Panc1 (cell line): Measurements from ENCODE around the gene TTC28. TPM values are rescaled to one million over a fixed set of nuclear protein-coding genes. Genes with fewer than 3 reads are reported as not detected.

Experiments
- ATAC-seq: fragments of 200-7000 bp; cut with Tn5 transposase; 2 replicates; pipeline ENCODE4 v1.9.1; 2020; ENCODE audit warnings: mild to moderate bottlenecking, moderate library complexity
- BruUV-seq: library from RNA; stranded (reverse); fragments of 400-500 nt; replicated peaks from 2 replicates; lab custom pipeline; 2021; lab: Mats Ljungman, UMichigan
- CTCF ChIA-PET: fragments of 300-600 bp; sonication (Branson Sonifier 250); formaldehyde crosslinking; loops from one replicate; lab custom pipeline; 2022; ENCODE audit warnings: antibody characterized with exemption; lab: Charles Lee
- POLR2A ChIA-PET: fragments of 300-600 bp; sonication (Branson Sonifier 250); formaldehyde crosslinking; loops from one replicate; lab custom pipeline; 2022; ENCODE audit warnings: antibody characterized with exemption; lab: Charles Lee
- DNase-seq: peaks from one replicate; pipeline ENCODE4 v3.0.0-alpha.2; 2010; ENCODE audit warnings: low read depth, low spot score
- H3K27ac ChIP-seq: 2 replicates; pipeline ENCODE4 v1.5.1; 2011; ENCODE audit warnings: mild to moderate bottlenecking, low read length, inconsistent platforms
- H3K27me3 ChIP-seq: fragments of 200-500 bp; sonication (Bioruptor generic); 2 replicates; pipeline ENCODE4 v1.6.0; 2014; ENCODE audit warnings: low read length, inconsistent platforms; ENCODE audit not compliant: control insufficient read depth, insufficient read depth
- H3K36me3 ChIP-seq: fragments of 200-500 bp; sonication (Bioruptor generic); 2 replicates; pipeline ENCODE4 v1.5.1; 2014; ENCODE audit warnings: inconsistent platforms, mild to moderate bottlenecking, low read length, moderate library complexity; ENCODE audit not compliant: control insufficient read depth, insufficient read depth
- H3K4me1 ChIP-seq: 2 replicates; pipeline ENCODE4 v1.5.1; 2011; ENCODE audit warnings: inconsistent platforms, mild to moderate bottlenecking, low read length, moderate library complexity; ENCODE audit not compliant: control insufficient read depth, insufficient read depth
- H3K4me3 ChIP-seq, 2 experiments: 2 replicates each; pipeline ENCODE4 v1.5.1; 2011 to 2012; ENCODE audit warnings: low read depth in 2 of 2, low read length in 2 of 2, mild to moderate bottlenecking in 2 of 2, inconsistent platforms in 1 of 2, moderate library complexity in 1 of 2
- H3K9me3 ChIP-seq: fragments of 200-500 bp; sonication (Bioruptor generic); 2 replicates; pipeline ENCODE4 v1.5.1; 2014; ENCODE audit warnings: low read depth, mild to moderate bottlenecking, inconsistent platforms, low read length, moderate library complexity; ENCODE audit not compliant: control insufficient read depth, insufficient read depth
- CTCF ChIP-seq: fragments of 450-650 bp; IDR thresholded peaks from 2 replicates; pipeline ENCODE4 v1.5.1; 2017; ENCODE audit warnings: mild to moderate bottlenecking
- POLR2AphosphoS5 ChIP-seq: IDR thresholded peaks from 2 replicates; pipeline ENCODE4 v1.6.1; 2012; ENCODE audit warnings: mild to moderate bottlenecking, low read depth, low read length, moderate library complexity
- REST ChIP-seq, 2 experiments: IDR thresholded peaks; 2 replicates each; pipeline ENCODE4 v1.6.1; 2011 to 2012; ENCODE audit warnings: low read depth in 2 of 2, control low read depth in 1 of 2, low read length in 1 of 2, mild to moderate bottlenecking in 1 of 2, moderate library complexity in 1 of 2; ENCODE audit not compliant: insufficient read depth in 1 of 2
- SIN3A ChIP-seq: IDR thresholded peaks from 2 replicates; pipeline ENCODE4 v1.6.1; 2012; ENCODE audit warnings: low read depth, mild to moderate bottlenecking, low read length, moderate library complexity, borderline replicate concordance; ENCODE audit not compliant: insufficient read depth
- TCF7L2 ChIP-seq: IDR thresholded peaks from 2 replicates; pipeline ENCODE4 v1.6.1; 2011; ENCODE audit warnings: mild to moderate bottlenecking, low read depth, low read length, inconsistent platforms
- in situ Hi-C: cut with HindIII; loops from 2 replicates; pipeline ENCODE4 v1.10.0; 2016; ENCODE audit warnings: low sequenced_read_pairs, low pct_unique_long_range_greater_than_20kb
- intact Hi-C: fragments of 100-400 bp; cut with micrococcal nuclease; formaldehyde crosslinking; loops from one replicate; pipeline ENCODE4 v1.10.0; 2022; ENCODE audit not compliant: unreplicated experiment
- total RNA-seq: library from RNA; stranded (reverse); gene quantifications from one replicate; pipeline ENCODE4 v1.2.1, GENCODE V29; 2021; ENCODE audit not compliant: unreplicated experiment

TTC28 gene
- total RNA-seq, 1 experiment from 2014 or later, result 24.8 TPM

GRCh38 chr22:28576162-28576561 lies 103.5 kb downstream of the TTC28 start:
- TF ChIP-seq SIN3A (no peak), POLR2AphosphoS5 (no peak), REST (IDR thresholded peaks at IDR 0.05; ENCODE audit: insufficient read depth in 1 of 2, low read depth in 2 of 2, low read length in 1 of 2) (no peak), CTCF (no peak), TCF7L2 (no peak)
- ATAC-seq, result no peak
- in situ Hi-C loops, result no loop called here
- ChIA-PET CTCF (no interaction called here), POLR2A (no interaction called here)
- no peak for DNase-seq
- no peak overlapping the region for H3K4me3 ChIP-seq
- no peaks in the 10 kb centered on the region for H3K27me3 ChIP-seq
- no peaks in the 10 kb centered on the region for H3K9me3 ChIP-seq
- no TSS peak for BruUV-seq
- H3K4me1 ChIP-seq, result no peaks in the 10 kb centered on the region
- H3K27ac ChIP-seq, result no peak overlapping the region
- intact Hi-C loops, result no loop called here
- no peaks in the 10 kb centered on the region for H3K36me3 ChIP-seq

- DNase-seq, result no peak
- H3K27ac ChIP-seq, result no peak overlapping the region
- no peaks in the 10 kb centered on the region for H3K9me3 ChIP-seq
- intact Hi-C loops, result no loop called here
- ChIA-PET CTCF (interaction anchor here (0.6 kb wide), 2 partner anchors 106 to 392 kb away, joined by 3 read pairs; no protein-coding TSS in a partner anchor), POLR2A (interaction anchor here (0.6 kb wide), 1 partner anchor 62 kb away, joined by 3 read pairs; no protein-coding TSS in a partner anchor)
- BruUV-seq, result no TSS peak
- no peak for TF ChIP-seq SIN3A
- TF ChIP-seq REST (IDR thresholded peaks at IDR 0.05; ENCODE audit: insufficient read depth in 1 of 2, low read depth in 2 of 2, low read length in 1 of 2), result no peak
- TF ChIP-seq POLR2AphosphoS5, result no peak
- TF ChIP-seq CTCF, result no peak
- no peak for TF ChIP-seq TCF7L2
- in situ Hi-C loops, result no loop called here
- H3K4me3 ChIP-seq, result no peak overlapping the region
- ATAC-seq, result no peak
- no peaks in the 10 kb centered on the region; the same call in 1 of the 2 replicates for H3K4me1 ChIP-seq
- H3K27me3 ChIP-seq, result no peaks in the 10 kb centered on the region
- H3K36me3 ChIP-seq, result no peaks in the 10 kb centered on the region
Measured at GRCh38 chr22:28574159-28574788, 105.4 kb downstream of the TTC28 start.
